ENCODE results near the gene NRG2.
A peak's percentile ranks its signal among the peaks of the same experiment; 100 is the strongest.

Gene NRG2

DNA sequence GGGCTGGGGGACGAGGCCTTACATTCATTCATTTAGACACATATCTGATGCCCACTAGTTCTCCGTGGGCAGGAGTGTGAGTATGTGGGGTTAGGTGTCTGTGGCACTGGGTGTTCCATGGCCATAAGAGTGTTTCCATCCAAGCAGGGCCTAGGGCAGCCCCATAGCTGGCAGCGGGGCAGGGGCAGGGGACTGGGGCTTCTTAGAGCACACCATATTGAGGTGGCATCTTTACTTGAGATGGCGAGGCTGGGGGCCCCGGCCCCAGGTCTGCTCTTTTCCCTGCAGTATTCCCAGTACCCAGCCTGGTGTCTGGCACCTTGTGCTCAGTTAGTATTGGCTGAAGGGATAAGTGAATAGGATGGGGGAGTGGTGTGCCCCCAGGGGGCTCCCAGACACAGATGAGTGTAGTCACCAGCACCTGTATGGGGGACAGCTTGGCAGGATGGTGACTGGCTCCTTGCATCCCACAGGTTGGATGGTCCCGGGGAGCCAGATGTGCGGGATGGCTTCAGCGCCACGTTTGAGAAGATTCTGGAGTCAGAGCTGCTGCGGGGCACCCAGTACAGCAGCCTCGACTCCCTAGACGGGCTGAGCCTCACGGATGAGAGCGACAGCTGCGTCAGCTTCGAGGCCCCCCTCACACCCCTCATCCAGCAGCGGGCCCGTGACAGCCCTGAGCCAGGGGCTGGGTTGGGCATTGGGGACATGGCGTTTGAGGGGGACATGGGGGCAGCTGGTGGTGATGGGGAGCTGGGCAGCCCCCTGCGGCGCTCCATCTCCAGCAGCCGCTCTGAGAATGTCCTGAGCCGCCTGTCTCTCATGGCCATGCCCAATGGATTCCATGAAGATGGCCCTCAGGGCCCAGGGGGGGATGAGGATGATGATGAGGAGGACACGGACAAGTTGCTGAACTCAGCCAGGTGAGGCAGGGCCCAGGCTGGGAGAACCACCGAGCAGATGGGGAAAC, 230.0 kb downstream of the NRG2 start:
- no peak for DNase-seq (ENCODE audit: low spot score)

- no peak for DNase-seq (ENCODE audit: low spot score)
These were observed 230.8 kb downstream of the NRG2 start for GRCh38 chr5:139812323-139812722.

GRCh38 chr5:139811274-139811607, 231.9 kb downstream of the NRG2 start:
- DNase-seq (ENCODE audit: low spot score) = no peak

DNA sequence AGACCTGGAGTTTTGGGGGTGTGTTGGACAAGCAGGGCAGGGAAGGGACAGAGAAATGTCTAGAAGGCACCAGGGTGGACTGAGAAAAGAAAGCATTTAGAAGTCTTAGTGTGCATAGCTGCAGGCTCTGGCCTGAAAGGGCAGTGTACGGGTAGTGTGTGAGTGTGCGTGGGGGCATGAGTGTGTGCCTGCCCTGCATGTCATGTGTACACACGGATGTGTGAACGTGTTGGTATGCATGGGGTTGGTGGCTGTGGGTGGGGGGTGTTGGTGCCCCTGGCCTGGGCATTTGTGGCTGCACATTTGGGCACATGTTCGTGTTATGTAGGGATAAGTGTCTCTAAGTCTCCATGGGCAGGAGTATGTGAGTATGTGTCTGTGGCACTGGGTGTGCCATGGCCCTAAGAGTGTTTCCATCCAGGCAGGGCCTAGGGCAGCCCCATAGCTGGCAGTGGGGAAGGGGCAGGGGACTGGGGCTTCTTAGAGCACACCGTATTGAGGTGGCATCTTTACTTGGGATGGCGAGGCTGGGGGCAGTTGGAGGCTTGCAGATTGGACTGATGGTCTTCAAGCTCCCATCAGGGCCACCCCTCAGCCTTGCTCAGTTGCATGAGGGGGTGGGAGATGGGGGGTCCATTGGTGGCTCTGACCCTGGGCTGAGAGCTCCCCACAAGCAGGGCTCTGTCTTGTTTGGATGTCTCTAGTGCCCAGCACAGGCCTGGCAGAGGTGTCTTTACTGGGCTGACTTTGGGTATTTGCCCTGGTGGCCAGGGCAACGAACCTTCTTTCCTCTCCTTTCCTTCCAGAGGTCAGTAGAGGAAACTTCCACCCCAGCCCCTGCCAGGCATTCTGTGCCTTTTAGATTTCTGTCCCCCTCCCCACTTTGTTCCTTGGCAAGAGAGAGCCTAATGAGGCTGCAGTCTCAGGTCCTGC, 232.5 kb downstream of the NRG2 start:
- no peak for DNase-seq (ENCODE audit: low spot score)

- DNase-seq (ENCODE audit: low spot score) = no peak
These were observed 233.7 kb downstream of the NRG2 start for GRCh38 chr5:139809331-139809810.

DNA sequence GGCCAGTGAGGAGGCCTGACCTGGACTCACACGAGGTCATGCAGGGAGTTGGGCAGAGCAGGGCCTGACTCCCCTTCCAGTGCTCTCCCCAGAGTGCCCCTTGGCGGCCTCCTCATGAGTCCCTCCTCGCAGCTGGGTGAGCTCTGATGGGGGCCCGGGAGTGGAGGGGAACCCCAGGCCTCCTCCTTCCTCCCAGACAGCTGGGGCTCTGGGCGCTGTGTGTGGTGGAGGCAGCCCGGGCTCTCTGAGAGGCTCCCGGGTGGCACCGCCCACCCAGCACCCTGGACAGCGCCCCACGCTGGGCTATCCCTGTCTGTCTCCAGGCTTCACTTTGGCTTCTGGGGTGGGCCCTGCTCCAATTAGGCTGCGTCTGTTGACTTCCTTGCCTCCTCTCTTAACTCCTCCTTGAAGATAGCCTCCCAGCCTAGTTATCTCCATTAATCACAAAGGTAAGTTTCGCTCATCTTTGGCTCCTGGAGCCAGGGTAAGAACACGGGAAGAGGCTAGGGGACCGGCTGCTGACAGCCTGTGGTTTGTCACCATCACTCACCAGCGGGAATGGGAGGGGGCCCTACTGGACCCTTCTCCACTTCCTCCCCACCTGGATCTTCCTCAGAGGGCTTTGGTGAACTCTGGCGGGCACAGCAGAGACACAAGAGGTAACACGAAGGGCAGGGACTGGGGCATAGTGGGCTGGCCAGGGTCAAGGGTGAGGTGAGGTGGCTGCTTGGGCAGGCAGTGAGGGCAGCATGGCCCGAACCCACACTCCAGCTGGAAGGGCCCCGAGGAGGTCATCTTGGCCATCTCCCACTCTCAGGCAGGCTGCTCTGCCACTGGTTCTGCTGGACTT, 234.4 kb downstream of the NRG2 start:
- DNase-seq (ENCODE audit: low spot score) = peak; percentile 28

- DNase-seq (ENCODE audit: low spot score) = no peak
These were observed 235.5 kb downstream of the NRG2 start for GRCh38 chr5:139807647-139808030.

DNA sequence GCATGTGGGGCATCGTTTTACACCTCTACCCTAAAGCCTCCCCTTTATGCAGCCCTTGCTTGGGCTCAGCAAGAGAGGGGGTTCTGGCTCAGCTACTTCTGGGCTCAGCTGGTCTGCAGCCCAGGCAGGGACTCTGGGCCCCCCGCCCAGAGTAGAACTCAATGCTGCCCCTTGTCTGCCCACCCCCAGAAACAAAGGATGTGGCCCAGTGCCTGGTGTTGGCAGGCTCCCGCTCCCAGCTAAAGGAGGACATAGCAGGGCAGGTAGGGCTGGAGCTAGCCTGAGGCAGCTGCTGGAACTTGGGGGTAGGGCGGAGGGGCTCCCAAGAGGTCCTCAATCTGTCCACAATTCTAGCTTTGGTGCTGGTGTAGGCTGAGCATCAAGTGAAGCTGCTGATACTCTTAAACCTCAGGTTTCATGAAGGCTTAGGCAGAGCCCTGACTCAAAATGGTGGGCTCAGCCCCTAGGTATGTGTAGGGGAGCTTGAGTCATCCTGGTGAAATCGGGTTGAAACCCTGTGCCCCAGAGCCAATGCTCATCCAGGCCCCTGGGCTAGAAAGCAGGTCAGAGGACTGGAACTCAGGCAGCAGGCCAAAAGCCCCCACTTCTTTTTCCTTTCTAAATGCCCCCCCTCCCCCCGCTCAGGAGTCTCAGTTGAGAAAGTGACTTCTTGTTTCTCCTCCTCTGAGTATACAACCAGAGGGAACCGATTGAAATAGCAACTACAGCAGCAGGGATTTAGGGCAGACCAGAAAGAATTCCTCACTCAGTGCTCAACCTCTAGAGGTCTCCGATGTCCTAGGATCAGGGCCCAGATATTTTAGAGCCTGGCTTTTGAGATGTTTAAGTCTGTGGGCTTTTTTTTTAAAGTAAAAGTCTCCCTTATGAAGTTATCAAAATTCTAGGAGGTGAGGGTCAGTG, 236.1 kb downstream of the NRG2 start:
- DNase-seq (ENCODE audit: low spot score) = no peak

- no peak for DNase-seq (ENCODE audit: low spot score)
These were observed 237.0 kb downstream of the NRG2 start for GRCh38 chr5:139806111-139806510.

GRCh38 chr5:139805545-139805944, 237.6 kb downstream of the NRG2 start:
- no peak for DNase-seq (ENCODE audit: low spot score)

- no peak for DNase-seq (ENCODE audit: low spot score)
These were observed 238.2 kb downstream of the NRG2 start for GRCh38 chr5:139804800-139805397.

DNA sequence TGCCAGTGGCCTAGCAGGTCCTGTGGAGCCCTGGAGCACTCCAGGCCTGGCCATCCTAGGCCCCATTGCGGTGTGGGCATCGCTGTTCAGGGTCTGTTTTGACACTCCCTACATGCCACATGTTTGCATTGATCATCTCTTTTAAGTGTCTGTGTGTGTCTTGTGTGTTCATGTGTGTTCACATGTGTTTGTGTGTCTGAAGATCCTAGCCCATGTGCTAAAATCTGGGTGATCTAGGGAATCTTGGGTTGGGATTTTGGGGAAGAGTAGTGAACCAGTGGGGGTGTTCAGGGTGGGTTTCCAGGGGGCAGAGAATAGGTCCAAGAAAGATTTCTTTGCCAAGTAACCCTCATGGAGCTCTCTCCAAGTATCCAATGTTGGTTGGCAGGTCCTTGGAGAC, 239.1 kb downstream of the NRG2 start:
- no peak for DNase-seq (ENCODE audit: low spot score)

GRCh38 chr5:139799359-139799758, 243.7 kb downstream of the NRG2 start:
- DNase-seq (ENCODE audit: low spot score) = no peak

GRCh38 chr5:139798883-139799282, 244.2 kb downstream of the NRG2 start:
- no peak for DNase-seq (ENCODE audit: low spot score)

DNA sequence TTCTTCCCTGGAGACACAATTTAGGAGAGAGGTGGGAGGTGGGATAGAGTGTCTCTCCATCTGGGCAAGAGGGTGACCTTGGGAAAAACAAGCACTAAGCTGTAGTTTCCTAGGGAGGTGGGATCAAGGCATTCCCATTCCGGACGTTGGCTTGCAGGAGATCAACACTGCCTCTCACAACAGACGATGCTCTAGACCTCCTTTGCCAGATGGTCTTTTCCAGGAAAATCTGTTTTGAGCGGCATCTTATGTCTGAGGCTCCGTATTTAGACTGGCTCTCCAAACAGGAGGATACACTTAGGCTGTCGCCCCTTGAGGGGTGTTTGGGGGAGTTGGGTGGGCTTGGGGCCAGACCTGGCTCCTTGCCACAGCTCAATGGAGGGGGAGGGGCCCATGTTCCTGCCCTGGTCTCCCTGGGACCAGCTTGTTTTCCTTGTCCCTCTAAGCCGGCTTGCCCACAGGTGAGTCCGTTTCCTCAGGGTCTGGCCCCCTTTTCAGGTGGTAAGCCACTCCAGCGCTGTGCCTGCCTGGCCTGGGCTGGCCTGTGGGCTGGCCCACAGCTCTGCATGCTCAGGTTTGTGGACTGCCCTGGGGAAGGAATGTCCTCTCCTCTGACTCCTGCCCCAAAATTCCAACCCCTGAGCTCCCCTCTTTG, 245.1 kb downstream of the NRG2 start:
- no peak for DNase-seq (ENCODE audit: low spot score)

GRCh38 chr5:139797335-139797734, 245.8 kb downstream of the NRG2 start:
- DNase-seq (ENCODE audit: low spot score) = no peak
